Airway epithelial cell (primary cell): ENCODE results near the gene IMPDH2. TPM values are rescaled to one million over a fixed set of nuclear protein-coding genes. Genes with fewer than 3 reads are reported as not detected.

ENCODE experiments used
- total RNA-seq: library from RNA; depleted of rRNA; stranded (reverse); fragments of >200 nt; gene quantifications from 2 replicates; pipeline ENCODE4 v1.2.3, GENCODE V29; 2015

The IMPDH2 gene
- 290 and 302 TPM in 2 replicates for total RNA-seq

GRCh38 chr3:49028673-49029562, at the start of gene IMPDH2:
IMPDH2 (minus strand) TSS chr3:49029398; CDS start chr3:49029350, 48 bp downstream.

GRCh38 chr3:49021813-49022687, 7.1 kb downstream of the IMPDH2 start, which contains the start of gene NDUFAF3:
NDUFAF3 (plus strand) TSS chr3:49022121; CDS start chr3:49022145, 24 bp downstream.

GRCh38 chr3:49017971-49018706, 11.1 kb downstream of the IMPDH2 start, which contains the start of gene DALRD3:
DALRD3 (minus strand) TSS chr3:49018580; CDS start chr3:49018564, 16 bp downstream.

GRCh38 chr3:49007068-49007770, 22.0 kb downstream of the IMPDH2 start, which contains the start of gene WDR6:
WDR6 (plus strand) TSS chr3:49007391; CDS start chr3:49007432, 41 bp downstream.

GRCh38 chr3:48989796-48990635, 39.2 kb downstream of the IMPDH2 start, which contains the start of gene P4HTM:
P4HTM (plus strand) TSS chr3:48990241; CDS start chr3:48990257, 16 bp downstream.

Other genes with a start within 250 kb of the IMPDH2 start
- gene PRKAR2A, start 181.5 kb downstream of the IMPDH2 start, total RNA-seq, result 35.0 and 41.8 TPM in 2 replicates
- gene SLC25A20, start 130.5 kb downstream of the IMPDH2 start, total RNA-seq, result 9.5 and 11.5 TPM in 2 replicates
- 47.5 and 55.1 TPM in 2 replicates for gene ARIH2, start 110.6 kb downstream of the IMPDH2 start, total RNA-seq
- 13.9 and 15.2 TPM in 2 replicates for gene P4HTM, start 39.2 kb downstream of the IMPDH2 start, total RNA-seq
- 64.4 and 65.5 TPM in 2 replicates for gene WDR6, start 22.0 kb downstream of the IMPDH2 start, total RNA-seq
- gene DALRD3, start 10.8 kb downstream of the IMPDH2 start, total RNA-seq, result 34.7 and 45.6 TPM in 2 replicates
- gene NDUFAF3, start 7.3 kb downstream of the IMPDH2 start, total RNA-seq, result 92.2 and 212 TPM in 2 replicates
- gene QRICH1, start 64.7 kb upstream of the IMPDH2 start, total RNA-seq, result 47.2 and 67.1 TPM in 2 replicates
- 269 and 298 TPM in 2 replicates for gene QARS1, start 75.4 kb upstream of the IMPDH2 start, total RNA-seq
- 41.0 and 42.1 TPM in 2 replicates for gene USP19, start 91.4 kb upstream of the IMPDH2 start, total RNA-seq
- 112 and 135 TPM in 2 replicates for gene LAMB2, start 103.7 kb upstream of the IMPDH2 start, total RNA-seq
- gene CCDC71, start 136.9 kb upstream of the IMPDH2 start, total RNA-seq, result 37.9 and 42.0 TPM in 2 replicates
- 36.3 and 42.4 TPM in 2 replicates for gene KLHDC8B, start 142.2 kb upstream of the IMPDH2 start, total RNA-seq
- gene C3orf62, start 247.8 kb upstream of the IMPDH2 start, total RNA-seq, result 0.51 and 2.7 TPM in 2 replicates